MG63 (cell line): ENCODE data around the gene RITA1. TPM values are rescaled to one million over a fixed set of nuclear protein-coding genes. Genes with fewer than 3 reads are reported as not detected.
A peak's percentile ranks its signal among the peaks of the same experiment; 100 is the strongest.

Experiments used
- DNase-seq: peaks from one replicate; pipeline ENCODE4 v3.0.0-alpha.2; 2020
- H3K27me3 ChIP-seq: fragments of 250-450 bp; sonication (Bioruptor Pico); 2 replicates; pipeline ENCODE4 v1.5.1; 2020; ENCODE audit warnings: mild to moderate bottlenecking, moderate library complexity
- H3K36me3 ChIP-seq: fragments of 250-450 bp; sonication (Bioruptor Pico); 2 replicates; pipeline ENCODE4 v1.5.1; 2020; ENCODE audit warnings: mild to moderate bottlenecking, moderate library complexity
- H3K4me3 ChIP-seq: fragments of 250-450 bp; sonication (Bioruptor Pico); 2 replicates; pipeline ENCODE4 v1.5.1; 2020; ENCODE audit warnings: mild to moderate bottlenecking, moderate library complexity
- H3K9me3 ChIP-seq: fragments of 250-450 bp; sonication (Bioruptor Pico); 2 replicates; pipeline ENCODE4 v1.5.1; 2020; ENCODE audit warnings: mild to moderate bottlenecking, moderate library complexity
- total RNA-seq: library from RNA; depleted of rRNA; stranded (reverse); fragments of >200 nt; shearing (Covaris generic); gene quantifications from 2 replicates; pipeline ENCODE4 v1.2.3, GENCODE V29; 2014; ENCODE audit warnings: low replicate concordance

RITA1 gene
- total RNA-seq, 1 experiment from 2014 or later, result 38.6 TPM

DNA sequence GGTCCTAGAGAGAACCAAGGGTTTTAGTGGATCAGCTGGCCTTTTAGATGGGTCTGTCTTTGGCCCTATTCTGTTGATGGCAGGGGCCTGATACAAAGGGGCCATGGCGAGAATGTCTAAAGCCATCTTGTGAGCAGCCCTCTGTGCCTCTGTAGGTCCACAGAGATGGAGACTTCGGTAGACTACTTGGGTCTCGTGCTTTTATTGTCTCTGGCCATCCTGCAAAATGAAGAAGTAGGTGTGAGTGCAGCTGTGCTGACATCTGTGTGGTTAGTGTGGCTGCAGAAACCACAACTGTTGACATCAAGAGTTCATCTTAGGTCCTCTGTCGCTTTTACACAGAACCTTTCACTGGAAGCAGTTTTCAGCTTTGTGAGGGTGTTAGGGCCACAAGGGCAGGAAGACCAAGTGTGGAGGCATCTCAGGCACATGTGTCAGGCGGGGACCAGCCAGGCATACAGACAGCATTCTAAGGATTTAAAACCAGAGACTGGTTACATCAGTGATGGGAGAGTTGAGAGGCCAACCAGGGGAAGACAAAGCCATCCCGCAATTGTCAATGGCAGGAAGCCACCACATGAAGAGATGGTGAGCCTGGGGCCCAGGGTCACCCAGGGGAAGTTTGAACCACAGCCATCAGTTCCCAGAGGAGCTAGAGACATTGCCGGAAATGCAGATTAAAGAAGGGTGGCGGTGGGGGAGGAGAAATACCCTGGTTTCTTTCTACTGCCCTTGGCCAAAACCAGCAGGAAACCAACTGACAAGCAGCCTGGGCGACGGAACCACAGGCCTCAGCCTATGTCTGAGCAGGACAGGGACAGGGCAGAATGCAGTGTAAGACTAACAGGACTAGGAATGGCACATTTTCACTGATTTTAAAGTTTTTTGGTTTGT is 22.8 kb downstream of the RITA1 start:
- H3K36me3 ChIP-seq, result no peaks in the 10 kb centered on the region
- no peak overlapping the region for H3K4me3 ChIP-seq
- no peaks in the 10 kb centered on the region for H3K9me3 ChIP-seq
- DNase-seq, result no peak
- no peaks in the 10 kb centered on the region for H3K27me3 ChIP-seq

DNA sequence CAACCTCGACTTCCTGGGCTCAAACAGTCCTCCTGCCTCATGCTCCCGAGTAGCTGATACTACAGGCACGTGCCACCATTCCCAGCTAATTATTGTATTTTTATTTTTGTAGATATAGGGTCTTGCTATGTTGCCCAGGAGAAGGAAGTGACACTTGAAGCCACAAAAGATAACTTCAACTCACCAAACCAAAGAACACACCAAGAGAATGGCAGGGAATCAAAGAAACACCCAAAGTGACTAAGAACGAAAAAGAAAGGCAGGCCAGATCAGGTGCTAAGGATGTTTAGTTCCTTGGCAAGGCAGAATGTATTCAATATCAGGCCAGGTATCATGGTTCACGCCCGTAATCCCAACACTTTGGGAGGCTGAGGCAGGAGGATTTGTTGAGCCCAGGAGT is 25.6 kb downstream of the RITA1 start:
- H3K36me3 ChIP-seq, result no peaks in the 10 kb centered on the region
- no peak overlapping the region for H3K4me3 ChIP-seq
- H3K27me3 ChIP-seq, result no peaks in the 10 kb centered on the region
- H3K9me3 ChIP-seq, result no peaks in the 10 kb centered on the region
- DNase-seq, result no peak

DNA sequence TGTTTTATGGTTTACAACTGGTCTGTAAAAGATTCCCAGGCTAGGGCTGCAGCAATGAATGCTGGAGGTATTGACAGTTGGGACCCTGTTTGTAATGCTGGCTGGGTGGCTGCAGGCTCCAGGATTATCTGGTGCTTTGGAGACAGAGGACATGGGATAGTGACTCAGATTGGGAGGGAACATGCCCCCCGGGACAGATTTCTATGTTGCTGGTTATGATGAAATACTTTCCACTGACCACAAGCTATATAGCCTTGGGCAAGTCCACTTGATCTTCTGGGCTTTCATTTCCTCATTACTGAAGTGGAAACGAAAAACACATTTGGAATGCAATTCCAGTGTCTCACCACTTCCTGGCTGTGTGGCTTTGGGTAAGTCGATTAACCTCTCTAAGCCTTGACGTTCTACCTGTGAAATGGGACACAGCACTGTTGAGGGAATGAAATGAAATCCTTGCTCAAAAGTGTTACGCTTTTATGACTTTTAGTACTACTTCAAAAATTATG is 29.4 kb downstream of the RITA1 start:
- no peaks in the 10 kb centered on the region for H3K36me3 ChIP-seq
- H3K9me3 ChIP-seq, result no peaks in the 10 kb centered on the region
- peak; percentile 69 for DNase-seq
- H3K27me3 ChIP-seq, result no peaks in the 10 kb centered on the region
- no peak overlapping the region for H3K4me3 ChIP-seq

DNA sequence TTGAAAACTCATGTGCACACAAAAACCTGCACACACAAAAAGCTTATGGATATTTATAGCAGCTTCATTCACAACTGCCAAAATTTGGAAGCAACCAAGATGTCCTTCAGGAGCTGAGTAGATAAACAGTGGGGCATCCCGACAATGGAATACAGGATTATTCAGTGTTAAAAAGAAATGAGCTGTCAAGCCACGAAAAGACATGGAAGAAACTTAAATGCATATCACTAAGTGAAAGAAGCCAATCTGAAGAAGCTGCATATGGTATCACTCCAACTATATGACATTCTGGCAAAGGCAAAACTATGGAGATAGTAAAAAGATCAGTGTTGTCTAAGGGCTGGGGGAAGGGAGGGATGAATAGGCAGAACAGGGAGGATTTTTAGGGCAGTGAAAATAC is 30.5 kb downstream of the RITA1 start:
- no peak for DNase-seq
- no peaks in the 10 kb centered on the region for H3K27me3 ChIP-seq
- no peak overlapping the region for H3K4me3 ChIP-seq
- H3K9me3 ChIP-seq, result no peaks in the 10 kb centered on the region
- no peaks in the 10 kb centered on the region for H3K36me3 ChIP-seq

DNA sequence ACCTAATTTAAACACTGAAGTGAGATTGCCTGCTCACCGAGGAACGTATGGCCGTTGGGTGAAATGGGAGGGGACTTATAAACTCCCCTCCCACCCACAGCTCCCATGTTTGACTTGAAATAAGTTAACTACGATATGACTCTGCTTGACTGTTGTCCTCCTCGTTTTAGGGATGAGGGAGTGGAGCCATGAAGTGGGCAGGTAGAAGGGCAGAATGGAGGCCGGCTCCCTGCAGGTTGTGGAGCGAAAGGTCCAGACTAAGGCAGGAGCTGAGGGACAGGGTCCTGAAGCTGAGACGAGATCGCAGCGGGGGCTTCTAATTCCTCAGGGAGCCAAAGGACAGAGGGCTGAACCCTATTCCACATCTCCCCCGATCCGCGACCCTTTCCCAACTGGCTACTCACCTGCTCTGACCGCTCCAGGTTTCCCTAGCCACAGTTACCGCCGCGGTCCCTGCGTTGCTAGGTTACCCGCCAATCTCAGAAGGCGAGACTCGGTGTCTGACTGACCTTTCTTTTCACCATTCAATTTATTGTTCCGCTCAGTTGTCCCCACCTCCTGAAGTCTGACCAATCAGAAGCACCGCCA is 35.2 kb downstream of the RITA1 start:
- H3K27me3 ChIP-seq, result no peaks in the 10 kb centered on the region
- no peaks in the 10 kb centered on the region for H3K9me3 ChIP-seq
- no peaks in the 10 kb centered on the region for H3K36me3 ChIP-seq
- H3K4me3 ChIP-seq, result peak overlapping the region; percentile 59
- no peak for DNase-seq

DNA sequence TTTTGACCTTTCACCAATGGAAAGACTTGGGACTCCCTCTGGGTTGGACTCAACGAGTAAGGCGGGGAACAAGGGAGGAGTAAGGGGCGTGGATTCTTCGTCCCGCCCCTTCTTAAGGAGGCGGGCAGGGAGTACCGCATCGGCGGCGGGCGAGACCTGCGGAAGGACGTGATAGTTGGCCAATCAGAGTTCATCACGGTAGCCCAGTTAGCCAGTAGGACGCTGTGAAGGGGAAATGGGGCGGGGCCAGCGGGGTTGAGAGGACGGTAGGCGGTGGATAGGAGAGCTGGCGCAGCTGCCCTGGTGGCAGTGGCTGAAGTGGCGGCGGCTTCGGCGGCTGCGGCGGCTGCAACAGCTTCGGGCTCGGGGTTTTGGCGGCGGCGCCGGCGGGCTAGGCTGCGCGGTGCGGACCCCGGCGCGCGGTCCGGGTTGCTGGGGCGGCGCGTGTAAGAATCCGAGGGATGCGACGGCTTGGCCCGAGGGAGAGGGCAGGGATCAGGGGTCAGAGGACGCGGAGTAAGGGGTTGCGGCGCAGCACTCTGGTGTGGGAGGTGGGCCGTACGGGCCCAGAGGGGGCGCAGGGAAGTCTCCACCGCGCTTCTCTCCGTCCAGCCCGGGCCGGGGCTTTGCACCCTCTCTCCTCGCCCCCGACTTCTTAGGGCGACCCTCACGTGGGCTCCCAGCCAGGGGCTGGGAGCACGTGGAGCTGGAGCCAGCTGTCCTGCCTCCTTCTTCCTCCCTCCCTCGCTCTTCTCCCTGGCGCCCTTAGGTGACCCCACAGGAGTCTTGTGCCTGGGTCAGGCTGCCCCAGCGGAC is 35.9 kb downstream of the RITA1 start, which contains the start of gene TPCN1:
Gene TPCN1, plus strand, starts transcription at position 284 of the 816 bp plus-strand sequence. CDS start 5,389 bp downstream, outside the sequence.
- no peaks in the 10 kb centered on the region for H3K27me3 ChIP-seq
- H3K36me3 ChIP-seq, result no peaks in the 10 kb centered on the region
- no peaks in the 10 kb centered on the region for H3K9me3 ChIP-seq
- peak within 1 kb of the TSS; percentile 59 for H3K4me3 ChIP-seq
- DNase-seq, result peak; percentile 99

DNA sequence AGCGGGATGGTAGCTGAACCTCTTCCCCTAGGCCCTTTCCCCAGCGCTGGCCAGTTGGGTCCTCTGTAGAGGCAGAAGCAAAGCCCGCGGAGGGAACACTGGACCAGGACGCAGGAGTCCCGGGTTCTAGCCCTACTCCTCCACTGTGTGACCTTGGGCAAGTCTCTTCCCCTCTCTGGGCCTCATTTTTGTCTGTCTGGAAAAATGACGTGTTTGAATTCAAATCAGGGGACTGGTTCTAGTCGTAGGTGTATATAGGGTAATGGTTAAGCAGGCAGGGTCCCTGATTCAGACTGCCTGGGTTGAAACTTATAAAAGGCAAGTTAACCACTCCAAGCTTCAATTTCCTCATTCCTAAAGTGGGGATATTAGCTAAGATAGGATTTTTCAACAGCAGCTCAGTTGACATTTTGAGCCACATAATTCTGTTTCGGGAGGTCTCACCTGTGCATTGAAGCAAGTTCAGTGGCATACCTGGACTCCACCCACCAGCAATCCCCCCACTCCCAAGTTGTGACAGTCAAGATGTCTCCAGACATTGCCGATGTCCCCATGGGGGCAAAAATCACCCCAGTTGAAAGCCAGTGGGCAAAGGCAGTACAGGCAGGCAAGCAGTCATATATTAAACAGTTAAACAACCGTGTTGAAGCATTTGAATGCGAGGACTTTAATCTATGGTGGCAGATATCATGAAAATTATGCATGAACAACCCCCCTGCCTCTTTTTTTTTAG is 36.6 kb downstream of the RITA1 start:
- H3K4me3 ChIP-seq, result peak overlapping the region; percentile 59
- no peaks in the 10 kb centered on the region for H3K9me3 ChIP-seq
- no peak for DNase-seq
- H3K27me3 ChIP-seq, result no peaks in the 10 kb centered on the region
- H3K36me3 ChIP-seq, result no peaks in the 10 kb centered on the region

DNA sequence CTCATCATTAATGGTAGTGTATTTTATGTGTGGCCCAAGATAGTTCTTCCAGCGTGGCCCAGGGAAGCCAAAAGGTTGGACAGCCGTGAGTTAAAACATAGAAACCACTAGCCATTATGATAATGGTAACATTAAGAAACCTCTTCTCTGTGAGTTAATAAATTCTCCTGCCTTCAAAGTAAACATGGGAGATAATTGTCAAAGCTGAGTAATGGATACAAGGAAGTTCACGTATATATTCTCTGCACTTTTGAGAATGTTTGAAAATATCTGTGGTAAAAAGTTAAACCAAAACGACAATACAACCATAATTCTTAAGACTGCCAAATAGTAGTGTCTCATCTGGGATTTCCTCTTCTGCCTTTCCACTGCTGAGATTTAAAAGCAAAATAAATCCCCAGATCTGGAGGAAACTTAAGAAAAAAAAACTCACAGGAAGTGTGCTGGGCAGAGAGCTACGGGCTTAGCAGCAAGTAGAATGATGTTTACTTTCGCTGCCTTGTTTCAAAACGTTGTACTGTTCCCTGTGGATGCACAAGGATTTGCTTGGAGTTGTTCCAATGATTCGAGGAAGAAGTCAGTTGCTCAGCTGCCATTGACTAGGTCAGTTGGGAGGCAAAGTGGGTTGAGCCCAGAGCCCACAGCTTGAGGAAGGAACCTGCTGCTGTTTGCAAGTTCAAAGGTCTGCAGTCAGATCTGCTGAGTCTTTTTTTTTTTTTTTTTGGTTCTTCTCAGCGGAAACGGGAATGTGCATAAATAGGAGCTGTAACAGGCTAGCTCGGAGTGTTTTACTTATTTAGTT is 37.4 kb downstream of the RITA1 start:
- Histone ChIP-seq H3K4me3 (peak overlapping the region; percentile 59), H3K36me3 (no peaks in the 10 kb centered on the region), H3K27me3 (no peaks in the 10 kb centered on the region), H3K9me3 (no peaks in the 10 kb centered on the region)
- DNase-seq, result peak; percentile 66

DNA sequence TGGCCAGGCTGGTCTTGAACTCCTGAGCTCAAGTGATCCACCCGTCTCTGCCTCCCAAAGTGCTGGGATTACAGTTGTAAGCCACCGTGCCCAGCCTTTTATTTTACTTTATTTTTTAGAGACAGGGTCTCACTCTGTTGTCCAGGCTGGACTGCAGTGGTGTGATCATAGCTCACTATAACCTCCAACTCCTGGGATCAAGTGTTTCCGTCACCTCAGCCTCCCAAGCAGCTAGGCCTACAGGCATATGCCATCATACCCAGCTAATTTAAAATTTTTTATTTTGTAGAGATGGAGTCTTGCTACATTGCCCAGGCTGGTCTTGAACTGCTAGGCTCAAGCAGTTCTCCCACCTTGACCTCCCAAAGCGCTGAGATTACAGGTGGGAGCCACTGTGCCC is 39.4 kb downstream of the RITA1 start:
- Histone ChIP-seq H3K27me3 (no peaks in the 10 kb centered on the region), H3K36me3 (no peaks in the 10 kb centered on the region), H3K9me3 (no peaks in the 10 kb centered on the region), H3K4me3 (no peak overlapping the region)
- no peak for DNase-seq

DNA sequence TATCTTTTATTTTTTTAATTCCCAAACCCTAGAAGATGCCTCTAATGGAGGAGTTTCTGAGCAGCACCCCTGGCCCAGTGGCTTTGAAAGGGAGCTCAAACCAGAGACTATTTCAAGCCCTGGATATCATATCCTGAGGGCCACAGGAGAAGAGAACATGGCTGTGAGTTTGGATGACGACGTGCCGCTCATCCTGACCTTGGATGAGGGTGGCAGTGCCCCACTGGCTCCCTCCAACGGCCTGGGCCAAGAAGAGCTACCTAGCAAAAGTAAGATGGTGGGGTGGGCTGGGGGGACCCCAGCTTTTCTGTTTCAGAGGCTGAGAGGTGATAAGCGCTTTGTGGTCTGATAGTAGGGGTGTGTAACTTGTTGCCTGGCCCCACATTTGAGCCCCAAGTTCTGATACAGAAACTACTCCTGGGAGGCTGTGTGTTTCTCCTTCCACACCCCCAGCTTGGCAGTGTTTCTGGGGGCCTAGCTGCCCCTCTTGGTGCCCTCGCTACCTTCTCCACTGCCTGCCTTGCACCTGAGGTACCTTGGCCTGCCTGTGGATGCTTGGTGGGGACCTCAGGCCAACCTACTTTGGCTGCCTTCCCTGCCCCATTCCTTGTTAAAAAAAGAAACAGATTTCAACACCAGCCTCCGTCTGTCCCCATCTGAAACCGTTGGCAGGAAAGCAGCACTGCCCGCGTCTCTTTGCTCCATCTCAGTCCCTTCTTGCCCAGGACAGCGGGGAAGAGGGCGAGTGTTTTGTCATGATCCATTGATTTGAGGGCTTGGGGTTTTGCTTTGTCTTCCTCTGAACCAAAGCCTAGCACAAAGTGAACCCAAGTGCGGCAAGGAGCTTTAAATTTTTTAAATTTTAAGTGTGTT is 41.4 kb downstream of the RITA1 start:
- no peak overlapping the region for H3K4me3 ChIP-seq
- H3K9me3 ChIP-seq, result no peaks in the 10 kb centered on the region
- no peak for DNase-seq
- H3K27me3 ChIP-seq, result no peaks in the 10 kb centered on the region
- H3K36me3 ChIP-seq, result peaks cover 13% of the 10 kb centered on the region

DNA sequence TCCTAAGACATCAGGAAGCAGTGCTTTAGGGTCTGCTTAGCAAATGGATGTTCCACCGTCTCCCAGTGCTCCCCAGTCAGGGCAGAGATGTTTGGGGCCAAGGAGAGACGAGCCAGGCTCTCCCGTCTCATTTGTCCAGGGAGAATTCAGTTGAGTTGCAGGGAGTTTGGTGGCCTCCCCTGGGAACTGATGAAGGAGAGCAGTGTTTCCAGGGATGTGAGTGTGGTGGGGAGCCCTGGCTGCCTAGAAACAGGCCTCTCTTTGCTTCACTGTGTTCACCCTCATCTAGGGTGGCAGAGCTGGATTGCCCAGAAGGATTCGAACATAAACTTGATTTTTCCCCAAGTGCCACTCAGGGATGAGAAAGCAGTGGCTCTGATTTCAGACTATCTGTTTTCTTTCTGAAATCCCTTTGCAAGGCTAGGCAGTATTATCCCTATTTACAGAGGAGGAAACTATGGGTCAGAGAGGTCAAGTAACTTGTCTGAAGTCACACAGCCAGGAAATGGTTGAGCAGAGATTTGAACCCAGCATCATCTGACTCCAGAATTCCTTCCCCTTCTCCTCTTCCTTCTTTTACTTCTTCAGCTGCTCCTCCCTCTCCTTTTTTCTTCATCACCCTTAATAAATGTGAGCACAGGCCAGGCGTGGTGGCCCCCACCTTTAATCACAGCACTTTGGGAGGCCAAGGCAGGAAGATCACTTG is 42.3 kb downstream of the RITA1 start:
- Histone ChIP-seq H3K36me3 (peaks cover 13% of the 10 kb centered on the region), H3K9me3 (no peaks in the 10 kb centered on the region), H3K27me3 (no peaks in the 10 kb centered on the region), H3K4me3 (no peak overlapping the region)
- no peak for DNase-seq

DNA sequence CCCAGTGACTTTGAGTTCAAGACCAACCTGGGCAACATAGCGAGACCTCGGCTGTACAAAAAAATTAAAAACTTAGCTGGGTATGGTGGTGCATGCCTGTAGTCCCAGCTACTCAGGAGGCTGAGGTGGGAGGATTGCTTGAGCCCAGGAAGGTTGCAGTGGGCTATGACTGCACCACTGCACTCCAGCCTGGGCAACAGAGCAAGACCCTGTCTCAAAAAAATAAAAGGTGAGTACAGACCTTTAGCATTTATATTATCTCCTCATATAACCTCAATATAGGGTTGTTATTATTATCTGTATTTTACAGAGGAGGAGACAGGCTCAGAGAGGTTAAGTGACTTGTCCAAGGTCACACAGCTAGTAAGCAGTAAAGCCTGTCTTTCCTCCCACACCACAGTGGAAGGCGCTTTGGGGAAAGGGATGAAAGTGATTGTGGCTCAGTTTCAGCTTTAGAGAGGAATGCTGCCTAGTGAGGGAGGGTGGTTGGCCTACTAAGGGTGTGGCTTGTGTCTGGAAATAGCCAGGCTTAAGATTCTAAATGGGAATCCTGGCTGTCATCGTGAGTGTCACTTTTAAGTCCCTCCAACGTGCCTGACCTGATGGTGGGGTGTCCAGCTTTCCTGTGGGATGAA is 43.0 kb downstream of the RITA1 start:
- peaks cover 13% of the 10 kb centered on the region for H3K36me3 ChIP-seq
- H3K4me3 ChIP-seq, result no peak overlapping the region
- DNase-seq, result no peak
- H3K9me3 ChIP-seq, result no peaks in the 10 kb centered on the region
- no peaks in the 10 kb centered on the region for H3K27me3 ChIP-seq

DNA sequence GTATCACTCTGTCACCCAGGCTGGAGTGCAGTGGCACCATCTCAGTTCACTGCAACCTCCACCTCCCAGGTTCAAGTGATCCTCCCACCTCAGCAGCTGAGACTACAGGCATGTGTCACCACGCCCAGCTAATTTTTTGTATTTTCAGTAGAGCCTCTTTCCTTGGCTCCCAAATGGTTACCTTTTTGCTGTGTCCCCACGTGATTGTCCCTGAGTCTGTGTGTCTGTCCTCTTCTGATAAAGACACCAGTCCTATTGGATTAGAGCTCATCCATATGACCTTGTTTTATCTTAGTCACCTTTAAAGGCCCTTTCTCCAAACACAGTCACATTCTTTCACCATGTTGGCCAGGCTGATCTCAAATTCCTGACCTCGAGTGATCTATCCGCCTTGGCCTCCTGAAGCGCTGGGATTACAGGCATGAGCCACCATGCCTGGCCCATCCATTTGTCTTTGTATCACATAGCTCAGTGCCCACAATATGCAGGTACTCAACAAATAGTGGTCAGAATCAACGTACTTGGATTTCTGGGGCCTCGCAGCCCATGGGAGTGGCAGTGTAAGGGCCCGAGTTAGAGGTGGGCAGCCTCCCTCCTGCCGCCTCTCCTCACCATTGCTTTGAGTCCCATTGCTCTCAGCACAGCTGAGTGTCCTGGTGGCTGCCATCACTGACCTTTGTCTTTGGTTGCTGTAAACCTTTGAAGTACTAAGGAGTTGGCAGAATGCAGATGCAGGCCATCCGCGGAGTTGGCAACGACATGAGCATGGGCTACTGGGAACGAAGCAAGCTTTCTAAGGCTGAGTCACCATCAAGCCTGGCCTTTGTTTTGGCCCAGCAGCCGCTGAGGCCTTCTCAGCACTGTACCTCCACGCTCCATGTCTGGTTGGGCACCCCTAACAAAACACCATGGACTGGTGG is 45.1 kb downstream of the RITA1 start:
- Histone ChIP-seq H3K9me3 (no peaks in the 10 kb centered on the region), H3K36me3 (peaks cover 13% of the 10 kb centered on the region), H3K4me3 (no peak overlapping the region), H3K27me3 (no peaks in the 10 kb centered on the region)
- DNase-seq, result peak; percentile 72
